GM19240 (cell line): ENCODE results near the gene CAMK2G.
A peak's percentile ranks its signal among the peaks of the same experiment; 100 is the strongest.
"Not testable (repeated sequence)": the region's sequence is repeated elsewhere in the genome, so short reads cannot be mapped to it uniquely, and the experiment has no call there.

Experiments used
- DNase-seq: peaks from one replicate; pipeline ENCODE4 v3.0.0; 2011; ENCODE audit warnings: low spot score; ENCODE audit not compliant: insufficient read length

CAMK2G gene

DNA sequence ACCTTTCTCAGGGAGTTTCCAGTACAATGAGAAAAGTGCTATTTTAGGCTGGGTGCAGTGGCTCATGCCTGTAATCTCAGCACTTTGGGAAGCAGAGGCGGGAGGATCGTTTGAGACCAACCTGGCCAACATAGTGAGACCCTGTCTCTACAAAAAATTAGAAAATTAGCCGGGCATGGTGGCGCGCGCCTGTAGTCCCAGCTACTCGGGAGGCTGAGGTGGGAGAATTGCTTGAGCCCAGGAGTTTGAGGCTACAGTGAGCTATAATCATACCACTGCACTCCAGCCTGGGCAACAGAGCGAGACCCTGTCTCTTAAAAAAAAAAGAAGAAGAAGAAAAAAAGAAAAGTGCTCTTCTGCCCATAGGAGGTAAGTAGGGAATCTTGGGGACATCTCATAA is 78.3 kb downstream of the CAMK2G start:
- DNase-seq: not testable (repeated sequence)

DNA sequence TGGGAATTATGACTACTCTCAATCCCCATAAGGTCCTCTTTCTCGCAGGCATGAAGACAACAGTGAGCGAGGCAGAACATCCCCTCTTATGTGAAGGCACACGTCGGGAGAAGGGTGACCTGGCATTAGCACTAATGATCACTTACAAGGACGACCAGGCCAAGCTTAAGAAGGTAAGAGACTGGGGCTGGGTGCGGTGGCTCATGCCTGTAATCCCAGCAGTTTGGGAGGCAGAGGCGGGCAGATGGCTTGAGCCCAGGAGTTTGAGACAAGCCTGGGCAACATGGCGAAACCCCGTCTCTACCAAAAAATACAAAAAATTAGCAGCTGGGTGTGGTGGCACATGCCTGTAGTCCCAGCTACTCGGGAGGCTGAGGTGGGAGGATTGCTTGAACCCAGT is 78.9 kb downstream of the CAMK2G start:
- not testable (repeated sequence) for DNase-seq

DNA sequence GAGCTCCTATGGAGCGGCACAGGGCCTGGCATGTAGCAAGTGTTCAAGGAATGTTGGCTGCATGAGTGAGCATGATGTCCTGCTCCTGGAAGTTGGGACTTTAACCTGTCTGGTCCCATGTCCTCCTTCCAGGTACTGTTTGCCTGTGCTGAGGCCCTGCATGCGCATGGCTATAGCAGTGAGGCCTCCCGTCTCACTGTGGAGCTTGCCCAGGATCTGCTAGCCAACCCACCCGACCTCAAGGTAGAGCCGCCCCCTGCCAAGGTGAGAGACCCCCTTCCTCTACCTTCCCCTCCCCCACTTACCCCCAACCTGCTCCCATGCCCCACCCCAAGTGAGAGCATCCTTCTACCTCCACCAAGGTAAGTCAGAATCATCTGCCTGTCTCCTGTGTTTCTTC is 80.9 kb downstream of the CAMK2G start:
- no peak for DNase-seq

DNA sequence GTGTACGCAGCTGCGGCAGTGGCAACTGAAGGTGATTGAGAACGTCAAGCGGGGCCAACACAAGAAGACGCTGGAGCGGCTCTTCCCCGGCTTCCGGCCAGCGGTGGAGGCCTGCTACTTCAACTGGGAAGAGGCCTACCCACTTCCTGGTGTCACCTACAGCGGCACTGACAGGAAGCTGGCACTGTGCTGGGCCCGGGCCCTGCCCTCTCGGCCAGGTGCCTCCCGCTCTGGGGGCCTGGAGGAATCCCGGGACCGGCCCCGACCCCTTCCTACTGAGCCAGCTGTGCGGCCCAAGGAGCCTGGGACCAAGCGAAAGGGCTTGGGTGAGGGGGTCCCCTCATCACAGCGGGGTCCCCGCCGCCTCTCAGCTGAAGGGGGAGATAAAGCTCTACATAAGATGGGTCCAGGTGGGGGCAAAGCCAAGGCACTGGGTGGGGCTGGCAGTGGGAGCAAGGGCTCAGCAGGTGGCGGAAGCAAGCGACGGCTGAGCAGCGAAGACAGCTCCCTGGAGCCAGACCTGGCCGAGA is 82.4 kb downstream of the CAMK2G start:
- no peak for DNase-seq

DNA sequence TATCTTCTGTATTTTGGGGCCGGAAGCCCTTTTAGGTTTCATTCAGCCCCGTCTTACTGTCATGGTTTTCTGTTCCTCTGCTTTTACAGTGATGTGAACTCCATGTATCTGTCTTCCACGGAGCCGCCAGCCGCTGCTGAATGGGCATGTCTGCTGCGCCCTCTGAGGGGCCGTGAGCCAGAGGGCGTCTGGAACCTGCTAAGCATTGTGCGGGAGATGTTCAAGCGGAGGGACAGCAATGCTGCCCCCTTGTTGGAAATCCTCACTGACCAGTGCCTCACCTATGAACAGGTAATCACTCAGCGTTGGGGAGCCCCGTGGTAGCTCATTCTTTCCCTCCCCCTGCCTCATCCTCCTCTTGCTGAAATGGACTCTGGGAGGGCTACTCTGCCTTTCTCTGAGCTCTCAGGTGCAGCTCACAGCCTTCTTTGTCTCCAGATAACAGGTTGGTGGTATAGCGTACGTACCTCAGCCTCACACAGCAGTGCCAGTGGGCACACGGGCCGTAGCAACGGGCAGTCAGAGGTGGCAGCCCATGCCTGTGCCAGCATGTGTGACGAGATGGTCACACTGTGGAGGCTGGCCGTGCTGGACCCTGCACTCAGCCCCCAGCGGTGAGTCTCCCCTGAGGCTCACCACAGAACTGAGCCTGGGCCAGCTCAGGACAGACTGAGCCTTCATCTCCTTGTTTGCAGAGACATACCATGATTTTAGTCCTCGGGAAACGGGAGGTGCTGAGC is 83.3 kb downstream of the CAMK2G start:
- DNase-seq: no peak

DNA sequence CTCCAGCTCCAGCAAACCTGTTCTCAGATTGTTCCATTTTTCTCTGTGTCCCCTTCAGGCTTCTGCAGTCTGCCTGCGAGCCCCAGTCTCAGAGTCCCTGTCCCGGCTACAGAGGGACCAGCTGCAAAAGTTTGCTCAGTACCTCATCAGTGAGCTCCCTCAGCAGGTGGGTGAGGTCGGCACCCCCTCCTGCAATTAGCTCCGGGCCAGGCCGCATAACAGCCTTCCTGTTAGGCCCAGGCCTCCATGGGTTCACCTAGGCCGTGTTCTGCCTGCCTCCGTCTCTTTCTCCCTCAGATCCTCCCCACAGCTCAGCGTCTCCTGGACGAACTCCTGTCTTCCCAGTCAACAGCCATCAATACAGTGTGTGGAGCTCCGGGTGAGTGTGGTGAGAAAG is 84.7 kb downstream of the CAMK2G start:
- no peak for DNase-seq

DNA sequence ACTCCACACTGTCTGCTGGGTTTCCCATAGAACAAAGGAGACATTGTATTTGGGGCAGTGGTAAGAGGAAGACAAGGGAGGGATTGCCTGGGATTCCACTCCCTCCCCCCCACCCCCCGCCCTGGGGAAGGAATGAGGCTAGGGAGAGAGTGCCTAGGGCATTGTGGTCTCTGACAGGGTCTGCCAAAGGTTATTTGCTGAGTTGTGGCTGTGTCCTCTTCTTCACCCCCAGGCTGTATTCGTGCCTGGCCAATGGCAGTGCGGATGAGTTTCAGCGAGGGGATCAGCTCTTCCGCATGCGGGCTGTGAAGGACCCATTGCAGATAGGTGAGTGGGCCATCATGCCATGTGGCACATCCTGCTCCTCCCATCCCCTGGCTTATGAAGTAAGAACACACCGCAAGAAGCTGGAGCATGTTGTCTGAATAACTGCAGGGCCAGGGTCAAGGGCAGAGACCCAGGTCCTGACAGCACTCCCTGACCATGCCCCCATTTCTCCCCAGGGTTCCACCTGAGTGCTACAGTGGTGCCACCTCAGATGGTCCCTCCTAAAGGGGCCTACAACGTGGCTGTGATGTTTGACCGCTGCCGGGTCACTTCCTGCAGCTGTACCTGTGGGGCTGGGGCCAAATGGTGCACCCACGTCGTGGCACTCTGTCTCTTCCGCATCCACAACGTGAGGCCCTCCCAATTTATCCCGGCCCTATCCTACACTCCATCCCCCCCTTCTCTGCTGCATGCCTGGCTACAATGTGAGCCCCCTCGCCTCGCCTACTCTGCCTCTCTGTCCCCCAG is 85.3 kb downstream of the CAMK2G start:
- DNase-seq: no peak

DNA sequence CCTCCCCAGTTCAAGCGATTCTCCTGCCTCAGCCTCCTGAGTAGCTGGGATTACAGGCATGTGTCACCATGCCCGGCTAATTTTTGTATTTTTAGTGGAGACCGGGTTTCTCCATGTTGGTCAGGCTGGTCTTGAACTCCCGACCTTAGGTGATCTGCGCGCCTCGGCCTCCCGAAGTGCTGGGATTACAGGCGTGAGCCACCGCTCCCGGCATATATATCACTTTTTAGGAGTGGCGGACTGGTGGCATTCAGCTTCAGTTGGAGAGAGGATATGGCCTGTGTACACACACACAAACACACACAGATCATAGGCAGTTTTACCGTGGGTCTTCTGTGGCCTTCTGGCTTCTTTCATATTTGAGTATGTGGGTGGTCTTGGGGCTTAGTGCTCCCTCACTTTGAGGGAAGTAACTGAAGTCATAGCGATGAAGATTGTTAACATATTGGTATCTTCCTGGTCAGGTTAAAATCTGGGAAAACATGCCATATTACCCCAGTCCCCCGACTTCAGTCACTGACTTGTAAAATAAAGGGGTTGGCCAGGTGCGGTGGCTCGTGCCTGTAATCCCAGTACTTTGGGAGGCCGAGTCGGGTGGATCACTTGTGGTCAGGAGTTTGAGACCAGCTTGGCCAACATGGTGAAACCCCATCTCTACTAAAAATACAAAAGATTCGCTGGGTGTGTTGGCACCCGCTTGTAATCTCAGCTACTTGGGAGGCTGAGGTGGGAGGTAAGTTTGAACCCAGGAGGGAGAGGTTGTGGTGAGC is 87.1 kb downstream of the CAMK2G start:
- not testable (repeated sequence) for DNase-seq

DNA sequence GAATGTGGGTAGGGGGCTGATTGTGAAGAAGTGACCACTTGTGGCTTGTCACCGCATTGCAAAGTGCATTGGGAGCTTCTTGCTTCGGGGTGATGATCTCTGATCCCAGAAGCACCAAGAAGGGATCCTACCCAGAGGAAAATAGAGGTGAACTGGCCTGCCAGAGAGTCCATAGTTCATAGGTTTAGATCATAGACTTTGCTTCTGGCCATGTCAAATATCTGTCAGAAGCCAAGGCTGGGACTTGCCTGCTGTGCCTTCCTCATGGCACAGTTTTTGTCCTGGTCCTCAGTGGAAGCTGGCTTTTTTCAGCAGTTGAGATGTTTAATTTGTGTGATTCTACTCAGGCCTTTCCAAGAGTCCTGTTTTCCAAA is 87.9 kb downstream of the CAMK2G start:
- no peak for DNase-seq

DNA sequence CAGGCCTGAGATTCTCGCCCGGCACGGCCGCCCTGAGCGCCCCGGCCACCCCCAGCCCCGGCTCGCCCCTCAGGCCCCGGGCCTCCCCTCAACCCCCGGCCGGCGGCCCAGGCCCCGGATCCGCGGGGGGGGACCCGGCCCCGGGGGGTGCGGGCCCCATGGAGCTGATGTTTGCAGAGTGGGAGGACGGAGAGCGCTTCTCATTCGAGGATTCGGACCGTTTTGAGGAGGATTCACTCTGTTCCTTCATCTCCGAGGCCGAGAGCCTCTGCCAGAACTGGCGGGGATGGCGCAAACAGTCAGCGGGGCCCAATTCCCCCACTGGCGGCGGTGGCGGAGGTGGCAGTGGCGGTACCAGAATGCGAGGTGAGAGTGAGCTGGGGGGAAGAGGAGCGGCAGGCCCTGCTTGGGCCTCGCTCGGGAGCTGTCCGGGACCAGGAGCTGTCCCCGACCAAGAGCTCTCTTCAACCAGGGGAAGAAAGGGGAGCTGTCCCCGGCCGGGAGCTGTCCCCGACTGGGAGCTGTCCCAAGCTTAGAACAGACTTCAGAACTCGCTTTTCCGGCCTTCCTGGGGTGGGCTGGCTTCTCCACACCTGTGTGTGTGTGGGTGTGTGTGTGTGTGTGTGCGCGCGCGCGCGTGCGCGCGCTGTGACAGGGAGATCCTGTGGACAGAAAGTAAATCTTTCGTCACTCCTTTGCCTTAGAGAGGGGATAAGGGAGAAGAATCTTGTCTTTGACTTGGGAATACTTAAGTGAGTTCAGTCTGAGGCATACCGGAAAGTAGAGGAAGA is 88.4 kb downstream of the CAMK2G start:
- DNase-seq: no peak

DNA sequence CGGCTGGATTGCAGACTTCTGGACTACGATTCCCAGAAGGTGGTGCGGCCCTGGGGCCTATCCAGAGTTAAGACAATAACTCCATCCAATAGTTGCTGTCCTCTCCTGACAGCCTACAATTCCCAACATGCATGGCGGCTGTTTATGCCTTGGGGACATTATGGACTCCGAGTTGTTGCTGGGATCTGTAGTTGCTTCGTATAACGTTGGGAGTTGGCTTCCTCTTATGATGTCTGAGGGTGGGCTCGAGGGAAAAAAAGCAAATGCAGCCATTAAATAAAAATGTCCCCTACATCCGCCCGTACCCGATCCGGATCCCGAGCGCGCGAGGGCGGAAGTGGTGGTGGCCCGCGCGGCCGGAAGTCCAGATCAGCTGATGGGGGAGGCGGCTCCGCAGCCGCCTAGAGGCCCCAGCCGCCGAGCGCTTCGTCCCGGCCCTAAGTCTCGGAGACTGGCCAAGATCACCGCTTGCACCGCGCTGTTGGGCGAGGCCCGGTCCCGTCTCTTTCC is 89.1 kb downstream of the CAMK2G start, which contains the start of gene ZSWIM8:
Gene ZSWIM8, plus strand, starts transcription at position 396 of the 510 bp plus-strand sequence. CDS start 273 bp downstream, outside the sequence.
- peak; percentile 83 for DNase-seq

DNA sequence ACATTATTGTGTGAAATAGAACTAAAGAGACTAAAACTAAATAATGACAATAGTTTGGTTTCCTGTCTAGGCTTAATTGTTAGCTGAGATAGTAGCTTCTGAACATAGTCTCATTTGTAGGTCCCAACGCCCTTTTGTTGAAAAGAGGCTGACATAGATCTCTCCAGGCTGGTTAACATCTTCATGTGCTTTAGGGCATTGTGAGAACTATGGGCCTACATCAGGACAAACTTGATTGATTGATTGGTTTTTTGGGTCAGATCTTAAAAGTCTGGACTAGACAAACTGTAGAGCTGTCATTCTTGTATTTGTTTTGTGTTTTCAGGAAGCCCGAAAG is 91.6 kb downstream of the CAMK2G start:
- DNase-seq: no peak

DNA sequence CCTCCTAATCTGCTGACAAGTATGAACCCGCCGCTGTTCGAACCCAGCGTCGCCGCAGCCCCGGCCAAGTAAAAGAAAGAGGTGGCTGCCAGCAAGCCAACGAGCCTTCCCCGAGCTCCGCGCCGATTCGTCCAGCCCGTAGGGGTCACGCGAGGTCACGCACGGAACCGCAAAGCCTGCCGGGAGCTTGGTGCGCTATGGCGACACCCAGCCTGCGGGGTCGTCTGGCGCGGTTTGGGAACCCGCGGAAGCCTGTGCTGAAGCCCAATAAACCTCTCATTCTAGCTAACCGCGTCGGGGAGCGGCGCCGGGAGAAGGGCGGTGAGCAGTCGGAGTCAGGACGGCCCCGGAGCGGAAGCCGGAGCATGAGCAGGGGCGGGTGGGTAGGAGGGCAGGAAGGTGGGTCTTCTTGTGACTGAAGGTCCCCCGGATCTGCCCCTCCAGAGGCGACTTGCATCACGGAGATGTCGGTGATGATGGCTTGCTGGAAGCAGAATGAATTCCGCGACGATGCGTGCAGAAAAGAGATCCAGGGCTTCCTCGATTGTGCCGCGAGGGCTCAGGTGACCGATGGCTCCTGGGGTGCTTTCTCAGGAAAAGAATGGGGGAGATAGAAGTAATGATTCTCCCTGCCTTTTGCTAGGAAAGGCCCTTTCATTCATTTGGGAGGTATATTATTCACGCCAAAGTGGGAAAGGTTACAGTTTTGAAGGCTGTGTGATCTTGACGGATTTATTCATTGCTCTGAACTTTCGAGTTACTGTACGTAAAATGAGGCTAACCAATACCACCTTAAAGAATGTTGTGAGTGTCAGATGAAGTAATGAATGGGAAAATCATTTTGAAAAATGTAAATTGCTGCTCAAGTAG is 92.2 kb downstream of the CAMK2G start, which contains the start of gene CHCHD1:
Gene CHCHD1, plus strand, starts transcription at position 170 of the 870 bp plus-strand sequence. Its CDS starts 28 bp downstream, at position 198.
- peak; percentile 86 for DNase-seq

DNA sequence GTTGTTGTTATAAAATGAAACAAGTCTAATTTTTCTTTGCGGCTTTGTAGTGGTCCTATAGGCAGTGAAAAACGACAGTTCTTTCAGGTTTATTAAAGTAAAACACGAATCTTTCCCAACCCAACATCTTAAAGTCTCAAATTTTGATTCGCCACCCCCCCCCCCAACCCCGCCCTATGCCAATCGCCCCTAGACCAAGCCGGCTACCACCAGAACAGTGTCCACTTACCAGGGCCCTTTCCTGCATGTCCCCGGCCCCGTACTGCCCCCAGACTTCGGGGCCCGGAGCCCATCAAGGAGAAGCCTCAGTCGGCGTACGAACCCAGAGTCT is 92.8 kb downstream of the CAMK2G start:
- DNase-seq: no peak

DNA sequence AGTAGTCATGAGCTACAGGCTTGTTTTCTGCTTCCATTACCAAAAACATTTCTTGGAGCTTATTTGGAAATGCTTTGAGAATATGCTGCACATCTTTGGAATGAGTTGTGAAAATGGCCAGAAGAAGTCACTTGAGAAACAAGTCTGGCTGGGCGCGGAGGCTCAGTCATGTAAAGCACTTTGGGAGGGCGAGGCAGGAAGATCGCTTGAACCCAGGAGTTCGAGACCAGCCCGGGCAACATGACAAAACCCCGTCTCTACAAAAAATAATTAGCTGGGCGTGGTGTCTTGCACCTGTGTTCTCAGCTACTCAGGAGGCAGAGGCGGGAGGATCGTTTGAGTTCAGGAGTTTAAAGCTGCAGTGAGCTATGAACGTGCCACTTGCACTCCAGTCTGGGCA is 93.4 kb downstream of the CAMK2G start:
- DNase-seq: no peak

DNA sequence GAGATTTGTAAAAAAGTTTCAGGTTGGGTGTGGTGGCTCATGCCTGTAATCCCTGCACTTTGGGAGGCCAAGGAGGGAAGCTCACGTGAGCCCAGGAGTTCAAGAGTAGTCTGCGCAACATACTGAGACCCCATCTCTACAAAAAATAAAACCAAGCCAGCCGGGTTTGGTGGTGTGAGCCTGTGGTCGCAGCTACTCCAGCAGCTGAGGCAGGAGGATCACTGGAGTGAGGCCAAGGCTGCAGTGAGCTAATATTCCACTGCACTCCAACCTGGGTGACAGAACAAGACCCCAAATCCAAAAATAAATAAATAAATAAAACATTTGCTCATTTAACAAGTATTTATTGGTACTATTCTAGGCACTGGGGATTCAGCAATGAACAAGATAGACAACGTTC is 94.1 kb downstream of the CAMK2G start:
- no peak for DNase-seq

DNA sequence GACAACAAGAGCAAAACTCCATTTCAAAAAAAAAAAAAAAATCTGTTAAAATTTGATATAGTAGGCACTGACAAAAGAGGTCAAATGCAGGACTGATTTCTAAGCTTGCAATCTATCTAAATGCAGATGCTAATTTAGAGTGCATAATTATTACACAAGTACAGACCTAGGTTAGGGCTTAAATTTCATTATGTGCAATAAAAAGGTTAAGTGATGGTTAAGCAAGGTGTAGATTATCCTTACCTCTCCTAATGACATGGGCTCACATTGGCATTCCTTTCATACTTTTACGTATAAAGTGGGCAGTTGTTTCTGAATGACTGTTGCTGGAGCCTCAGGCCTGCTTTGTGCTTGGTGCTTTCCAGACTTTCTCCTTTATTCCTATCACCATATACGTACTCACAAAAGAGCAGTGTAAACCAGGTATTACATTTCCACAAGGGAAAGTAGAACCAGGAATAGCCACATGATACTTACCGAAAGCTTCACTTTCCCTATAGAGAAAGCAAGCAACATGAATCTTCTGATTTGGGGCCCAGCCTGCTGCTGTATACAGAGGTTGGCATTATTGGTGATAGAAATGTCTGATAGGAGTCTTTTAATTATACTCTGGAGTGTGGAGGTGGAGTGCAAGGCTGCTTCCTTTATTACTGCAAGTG is 94.7 kb downstream of the CAMK2G start:
- DNase-seq: no peak

DNA sequence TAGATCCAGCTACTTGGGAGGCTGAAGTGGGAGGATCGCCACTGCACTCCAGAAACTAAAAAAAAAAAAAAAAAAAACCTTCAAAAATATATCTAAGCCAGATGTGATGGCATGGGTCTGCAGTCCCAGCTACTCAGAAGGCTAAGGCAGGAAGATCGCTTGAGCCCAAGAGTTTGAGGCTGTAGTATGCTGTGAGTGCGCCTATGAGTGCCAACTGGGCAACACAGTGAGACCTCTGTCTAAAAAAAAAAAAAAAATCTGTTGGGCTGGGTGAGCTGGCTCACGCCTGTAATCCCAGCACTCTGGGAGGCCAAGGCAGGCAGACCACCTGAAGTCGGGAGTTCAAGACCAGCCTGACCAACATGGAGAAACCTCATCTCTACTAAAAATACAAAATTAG is 95.3 kb downstream of the CAMK2G start:
- DNase-seq: no peak

DNA sequence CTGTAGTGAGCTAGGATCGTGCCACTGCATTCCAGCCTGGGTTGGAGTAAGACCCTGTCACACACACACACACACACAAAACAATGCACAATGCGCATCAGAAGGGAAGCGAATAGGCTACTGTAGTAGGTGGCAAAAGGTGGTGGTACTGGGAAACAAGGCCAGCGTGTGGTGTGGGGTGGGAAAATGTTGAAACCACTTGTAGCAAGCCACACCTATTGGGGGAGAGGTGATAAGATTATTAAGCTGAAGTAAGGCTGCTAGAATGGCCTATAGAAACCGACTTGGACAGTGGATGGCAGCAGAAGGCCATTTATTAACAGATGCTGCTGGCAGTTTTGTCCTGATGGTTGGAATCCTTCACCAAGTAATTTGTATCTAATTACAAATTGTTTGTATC is 99.7 kb downstream of the CAMK2G start:
- DNase-seq: no peak
